Measurements from ENCODE around the gene MVB12B. TPM values are rescaled to one million over a fixed set of nuclear protein-coding genes. Genes with fewer than 3 reads are reported as not detected.
"Not testable (repeated sequence)": the region's sequence is repeated elsewhere in the genome, so short reads cannot be mapped to it uniquely, and the experiment has no call there.

Gene MVB12B
- total RNA-seq, 1 donor from 2014 or later: 7.7 TPM

DNA sequence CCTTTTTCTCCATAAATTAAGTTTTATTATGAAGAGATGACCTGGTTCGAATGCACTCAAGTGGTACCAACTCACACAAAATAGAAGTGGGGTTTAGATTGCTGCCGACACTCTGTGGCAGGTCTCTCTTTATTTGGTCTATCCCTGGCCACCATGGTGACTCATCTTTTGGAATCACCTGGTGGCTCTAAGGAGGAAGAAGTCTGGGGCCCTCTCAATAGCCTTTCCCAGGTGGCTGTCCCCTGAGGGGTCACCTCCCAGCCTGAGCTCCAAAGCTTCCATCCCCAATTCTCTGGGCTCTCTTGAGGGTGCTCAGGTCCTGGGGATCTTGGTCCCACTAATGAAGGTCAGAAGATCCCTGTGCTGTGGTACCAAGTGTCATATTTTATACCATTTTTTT lies 136.8 kb downstream of the MVB12B start:
- intact Hi-C loops (cut with micrococcal nuclease): no loop called here

DNA sequence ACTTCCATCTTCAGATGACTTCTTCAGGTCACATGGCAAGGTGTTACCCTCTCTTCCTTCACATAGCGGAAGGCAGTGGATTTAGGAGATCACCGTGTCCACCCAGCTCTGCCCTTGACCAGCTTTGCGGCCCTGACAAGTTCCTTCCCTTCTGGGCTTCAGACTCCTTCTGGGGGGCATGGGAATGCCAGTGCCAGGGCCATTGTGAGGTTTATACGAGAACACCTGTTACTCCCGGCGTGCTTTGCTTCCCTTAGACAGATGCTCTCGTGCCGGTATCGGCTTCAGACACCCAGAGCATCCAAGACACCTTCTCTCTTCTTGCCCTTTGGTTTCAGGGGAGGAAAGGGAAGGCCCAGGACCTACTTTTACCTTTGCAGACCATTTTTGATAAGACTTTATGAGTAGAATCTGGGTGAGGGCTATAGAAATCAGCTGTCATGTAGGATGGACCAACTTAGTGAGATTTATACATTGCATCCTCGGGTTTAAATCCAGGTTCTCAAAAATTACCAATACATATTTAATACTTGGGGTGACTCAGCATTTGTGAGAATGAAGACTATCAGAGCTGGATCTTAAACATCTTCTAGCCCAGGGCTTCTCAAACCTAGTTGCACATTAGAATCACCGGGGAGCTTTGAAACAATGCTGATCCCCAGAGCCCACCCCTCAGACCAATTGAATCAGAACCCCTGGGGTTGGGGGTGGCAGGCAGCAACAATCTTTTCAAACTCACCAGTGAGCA lies 138.2 kb downstream of the MVB12B start:
- intact Hi-C loops (cut with micrococcal nuclease): no loop called here

DNA sequence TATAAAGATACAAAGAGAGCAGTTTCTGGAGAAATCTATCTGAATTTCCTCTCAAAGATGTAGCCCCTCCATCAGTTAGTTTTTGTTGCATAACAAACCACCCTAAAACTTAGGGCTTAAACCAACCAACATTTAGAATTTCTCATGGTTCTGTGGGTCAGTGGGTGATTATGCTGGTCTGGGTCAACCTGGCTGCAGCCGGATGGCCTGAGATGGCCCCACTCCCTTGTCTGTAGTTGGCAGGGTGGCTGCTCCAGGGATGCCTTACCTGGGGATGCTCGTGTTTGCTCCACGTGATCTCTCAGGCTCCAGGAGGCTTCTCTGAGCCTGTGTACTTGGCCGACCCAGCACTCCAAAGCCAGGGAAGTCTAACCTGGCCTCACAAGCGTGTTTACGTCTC lies 139.3 kb downstream of the MVB12B start:
- intact Hi-C loops (cut with micrococcal nuclease): no loop called here

GRCh38 chr9:126468141-126468825 lies 141.7 kb downstream of the MVB12B start:
- intact Hi-C loops (cut with micrococcal nuclease): no loop called here

DNA sequence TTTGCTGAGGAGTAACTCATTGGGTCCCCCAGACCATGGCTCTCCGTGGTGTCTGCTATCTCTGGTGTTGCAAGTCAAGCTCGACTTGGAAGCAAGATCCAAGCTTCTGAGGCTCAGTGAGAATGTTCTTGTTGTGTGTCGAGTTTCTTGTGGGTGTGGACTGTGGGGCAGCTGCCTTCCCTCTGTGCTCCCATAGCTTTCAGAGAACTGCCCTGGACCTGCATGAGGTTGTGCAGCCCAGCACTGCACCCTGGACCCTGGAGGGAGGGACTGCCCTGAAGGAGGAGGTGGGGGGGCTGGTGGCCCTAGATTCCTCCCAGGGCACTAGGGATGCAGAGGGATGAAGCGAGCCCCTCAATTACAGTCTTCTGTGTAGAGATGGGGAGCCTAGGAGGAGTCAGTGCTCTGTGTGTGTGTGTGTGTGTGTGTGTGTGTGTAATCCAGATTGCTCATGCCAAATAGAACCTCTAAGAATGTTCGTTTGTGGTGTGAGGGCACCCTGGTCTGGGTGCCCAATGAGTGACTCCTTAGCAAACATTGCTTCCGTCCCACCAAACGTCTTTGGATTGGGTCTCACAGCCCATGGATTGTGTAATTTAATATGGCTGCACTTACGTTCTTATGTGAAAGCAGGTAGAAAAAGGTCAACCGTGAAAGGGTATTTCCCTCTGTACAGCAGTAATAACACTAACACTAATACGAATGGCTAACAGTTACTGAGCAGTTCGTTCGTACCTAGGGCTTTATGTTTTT lies 143.8 kb downstream of the MVB12B start:
- intact Hi-C loops (cut with micrococcal nuclease): loop anchor here (2.0 to 5.0 kb wide), 3 partner anchors 20 to 723 kb away; partner anchors contain the start of genes MVB12B and PBX3

- intact Hi-C loops (cut with micrococcal nuclease): loop anchor here (1.0 to 5.0 kb wide), 6 partner anchors 20 to 724 kb away; partner anchors contain the start of genes MVB12B and PBX3
Observed at GRCh38 chr9:126471084-126471624, 144.5 kb downstream of the MVB12B start.

GRCh38 chr9:126472198-126472947 lies 145.7 kb downstream of the MVB12B start:
- intact Hi-C loops (cut with micrococcal nuclease): loop anchor here (5.0 kb wide), 1 partner anchor 725 kb away; the partner anchor contains the start of gene PBX3

DNA sequence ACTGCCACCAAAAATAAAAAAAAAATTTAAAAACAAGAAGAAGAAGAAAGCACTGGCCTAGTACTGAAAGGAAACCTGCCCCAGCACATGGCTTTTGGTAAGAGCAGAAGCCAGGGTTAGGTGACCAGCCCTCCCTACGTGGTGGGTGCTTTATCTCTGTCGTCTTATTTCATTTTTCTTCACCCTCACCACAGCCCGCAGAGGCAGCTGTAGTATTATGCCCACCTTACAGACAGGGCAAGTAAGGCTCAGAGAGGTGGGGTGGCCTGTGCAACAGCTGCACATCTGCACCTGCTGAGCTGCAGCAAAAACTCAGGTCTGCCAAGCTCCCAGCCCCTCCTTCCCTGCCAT lies 146.3 kb downstream of the MVB12B start:
- intact Hi-C loops (cut with micrococcal nuclease): loop anchor here (5.0 kb wide), 1 partner anchor 726 kb away; the partner anchor contains the start of gene PBX3

GRCh38 chr9:126474206-126474765 lies 147.7 kb downstream of the MVB12B start:
- intact Hi-C loops (cut with micrococcal nuclease): loop anchor here (5.0 kb wide), 1 partner anchor 727 kb away; the partner anchor contains the start of gene PBX3

GRCh38 chr9:126474786-126475485 lies 148.3 kb downstream of the MVB12B start:
- intact Hi-C loops (cut with micrococcal nuclease): loop anchor here (5.0 kb wide), 1 partner anchor 728 kb away; the partner anchor contains the start of gene PBX3

GRCh38 chr9:126475933-126476555 lies 149.4 kb downstream of the MVB12B start:
- intact Hi-C loops (cut with micrococcal nuclease): no loop called here

DNA sequence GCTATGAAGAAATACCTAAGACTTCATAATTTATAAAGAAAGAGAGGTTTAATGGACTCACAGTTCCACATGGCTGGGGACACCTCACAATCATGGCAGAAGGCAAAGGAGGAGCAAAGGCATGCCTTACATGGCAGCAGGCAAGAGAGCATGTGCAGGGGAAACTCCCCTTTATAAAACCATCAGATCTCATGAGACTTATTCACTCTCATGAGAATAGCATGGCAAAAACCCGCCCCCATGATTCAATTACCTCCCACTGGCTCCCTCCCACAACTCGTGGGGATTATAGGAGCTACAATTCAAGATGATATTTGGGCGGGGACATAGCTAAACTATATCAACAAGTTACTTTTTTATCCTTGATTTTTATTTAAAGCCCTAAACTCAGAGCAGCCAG lies 150.8 kb downstream of the MVB12B start:
- intact Hi-C loops (cut with micrococcal nuclease): not testable (repeated sequence)

DNA sequence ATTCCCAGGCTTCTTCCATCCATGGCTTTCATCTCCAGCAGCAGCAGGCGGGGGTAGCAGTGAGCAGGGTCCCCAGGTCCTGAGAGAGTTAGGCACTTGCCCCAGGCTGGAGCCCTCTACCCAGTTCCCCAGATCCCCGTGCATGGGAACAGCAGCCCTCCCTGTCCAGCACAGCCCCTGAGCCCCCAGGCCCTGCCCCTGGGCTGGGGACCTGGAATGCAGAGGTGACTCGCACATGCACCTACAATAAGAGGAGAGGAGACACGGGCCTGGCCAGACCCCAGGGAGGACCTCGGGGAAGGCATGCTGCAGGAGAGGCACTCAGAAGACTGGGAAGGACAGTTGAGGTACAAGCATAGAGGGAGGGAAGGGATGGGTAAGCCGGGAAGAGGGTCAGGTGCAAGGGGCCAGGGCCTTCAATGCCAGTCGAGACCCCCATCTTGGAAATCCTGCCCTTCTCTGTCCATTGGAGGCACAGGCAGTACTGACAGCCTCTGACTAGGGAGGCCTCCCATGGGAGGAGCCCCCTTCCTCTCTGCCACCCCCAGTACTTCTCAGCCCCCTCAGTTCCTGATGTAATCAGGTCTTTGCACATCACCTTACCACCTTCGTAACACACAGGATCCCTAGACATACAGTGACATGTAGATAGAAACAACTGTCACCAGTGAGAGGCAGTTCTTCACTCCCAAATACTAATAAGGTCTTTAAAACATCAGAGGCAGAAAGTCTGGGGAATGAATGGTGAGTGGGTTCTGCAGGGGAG lies 151.8 kb downstream of the MVB12B start:
- intact Hi-C loops (cut with micrococcal nuclease): no loop called here

- intact Hi-C loops (cut with micrococcal nuclease): no loop called here
Observed at GRCh38 chr9:126479515-126479914, 152.9 kb downstream of the MVB12B start.

- intact Hi-C loops (cut with micrococcal nuclease): no loop called here
Observed at GRCh38 chr9:126480813-126481212, 154.2 kb downstream of the MVB12B start.

DNA sequence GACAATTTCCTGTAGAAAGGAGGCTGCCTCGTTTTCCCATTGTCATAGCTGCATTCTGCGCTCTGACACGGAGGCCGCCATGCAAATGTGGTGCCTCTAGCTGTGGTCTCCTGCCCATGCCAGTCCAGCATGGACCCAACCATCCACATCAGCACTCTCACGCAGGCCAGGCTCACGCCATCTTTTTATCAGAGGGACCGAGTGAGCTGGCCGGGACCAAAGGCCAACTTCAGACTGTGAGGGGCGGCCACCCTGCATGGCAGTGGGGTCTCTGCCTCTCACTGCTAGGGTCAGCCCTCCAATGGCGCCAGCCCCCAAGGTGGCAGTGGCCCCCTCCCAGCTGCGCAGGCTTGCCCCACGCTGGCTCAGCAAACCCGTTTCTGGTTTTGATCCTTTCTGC lies 155.2 kb downstream of the MVB12B start:
- intact Hi-C loops (cut with micrococcal nuclease): no loop called here

DNA sequence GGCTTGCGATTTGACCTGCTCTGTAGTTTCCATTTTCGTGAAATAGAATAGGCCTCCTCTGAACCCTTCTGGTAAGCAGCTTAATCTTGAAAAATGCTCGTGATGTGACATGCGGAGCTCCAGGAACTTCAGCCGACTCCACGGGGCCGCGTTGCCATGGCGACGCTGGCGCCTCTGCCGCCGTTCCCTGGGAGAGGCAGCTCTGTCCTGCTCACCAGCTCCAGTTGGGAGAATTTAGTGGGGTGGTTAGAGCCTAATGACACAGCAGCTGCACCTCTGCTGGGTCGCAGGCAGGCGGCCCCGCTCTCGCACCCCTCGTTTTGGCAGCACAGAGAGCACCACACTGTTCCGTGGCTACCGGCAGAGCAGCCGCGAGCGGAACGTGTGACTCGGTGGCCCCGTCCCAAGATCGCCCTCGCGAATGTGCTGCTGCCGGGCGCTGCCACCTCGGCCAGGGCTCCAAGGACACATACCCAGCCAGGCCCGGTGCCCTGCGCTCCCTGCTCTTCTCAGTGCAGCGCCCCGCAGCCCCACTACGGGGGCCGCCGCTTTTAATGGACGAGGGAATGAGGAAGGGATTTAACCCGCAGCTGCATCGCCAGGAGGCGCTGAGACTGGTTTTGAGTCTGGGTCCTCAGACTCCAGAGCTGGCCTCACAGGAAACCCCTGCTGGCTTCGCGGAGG lies 155.9 kb downstream of the MVB12B start:
- intact Hi-C loops (cut with micrococcal nuclease): no loop called here
